HepG2 (cell line): Measurements from ENCODE around the gene LYZL1. TPM values are rescaled to one million over a fixed set of nuclear protein-coding genes. Genes with fewer than 3 reads are reported as not detected.

Source experiments
- ATF2 ChIP-seq: sonication (generic); formaldehyde crosslinking; IDR thresholded peaks from 2 replicates; pipeline ENCODE4 v1.4.0; 2020; ENCODE audit warnings: missing genetic modification reagents
- CEBPG ChIP-seq: IDR thresholded peaks from 2 replicates; pipeline ENCODE4 v1.6.1; 2016
- CREBL2 ChIP-seq: sonication (generic); formaldehyde crosslinking; IDR thresholded peaks from 2 replicates; pipeline ENCODE4 v1.8.1; 2023; ENCODE audit warnings: missing genetic modification reagents, mild to moderate bottlenecking, borderline replicate concordance
- HNF1A ChIP-seq, 2 experiments: sonication (generic) in 1 of 2; formaldehyde crosslinking in 1 of 2; IDR thresholded peaks; 2 replicates each; pipeline versions ENCODE4 v1.4.0 to v1.6.1; 2016 to 2020; ENCODE audit warnings: borderline replicate concordance in 1 of 2, low read depth in 1 of 2, mild to moderate bottlenecking in 1 of 2, missing genetic modification reagents in 1 of 2
- HOXA3 ChIP-seq: sonication (generic); formaldehyde crosslinking; IDR thresholded peaks from 2 replicates; pipeline ENCODE4 v1.5.0; 2020; ENCODE audit warnings: missing genetic modification reagents
- USF2 ChIP-seq, 2 experiments: sonication (generic) in 1 of 2; formaldehyde crosslinking in 1 of 2; IDR thresholded peaks; 2 replicates each; pipeline versions ENCODE4 v1.5.1 to v1.6.1; 2011 to 2020; ENCODE audit warnings: borderline replicate concordance in 1 of 2, low read depth in 1 of 2, low read length in 1 of 2, mild to moderate bottlenecking in 1 of 2, missing genetic modification reagents in 1 of 2, moderate library complexity in 1 of 2
- polyA plus RNA-seq, 8 experiments: library from polyadenylated mRNA; depleted of rRNA in 3 of 8; stranded (reverse) in 7 of 8; unstranded in 1 of 8; fragments of >200 nt; fragmentation: Illumina TruSeq in 4 of 8; extraction: Trizol in 4 of 8; gene quantifications; 2 replicates each; pipeline versions ENCODE4 v1.2.1 to v1.2.3, GENCODE V29; 2011 to 2016; ENCODE audit warnings: low read depth in 4 of 8, missing spikeins in 1 of 8, mixed read lengths in 1 of 8; ENCODE audit not compliant: insufficient read depth in 1 of 8
- total RNA-seq, 5 experiments: library from RNA; depleted of rRNA; stranded (reverse); fragments of >200 nt; fragmentation: Illumina TruSeq; extraction: Trizol; gene quantifications; 2 replicates each; pipeline ENCODE4 v1.2.3, GENCODE V29; 2016; ENCODE audit warnings: low read depth in 1 of 5

Gene LYZL1
- total and polyA plus RNA-seq, 2 of the 13 experiments (the other 11 are each of a cell fraction or from before 2014, with no cell fraction given) = not detected

GRCh38 chr10:29327746-29328102, 38.9 kb downstream of the LYZL1 start (continued):
- TF ChIP-seq USF2 (IDR thresholded peaks at IDR 0.05; ENCODE audit: low read depth, low read length) (no peak), USF2 (CRISPR knock-in tag; IDR thresholded peaks at IDR 0.05; ENCODE audit: borderline replicate concordance) (no peak), CEBPG (CRISPR knock-in tag) (0 out of 2 replicates have a peak, but pooled peaks have one; percentile 1), HNF1A (IDR thresholded peaks at IDR 0.05; ENCODE audit: low read depth) (0 out of 2 replicates have a peak, but pooled peaks have one; percentile 6), HNF1A (CRISPR knock-in tag; IDR thresholded peaks at IDR 0.05; ENCODE audit: borderline replicate concordance) (no peak), ATF2 (peak; percentile 6; the same call in 1 of the 2 replicates), CREBL2 (CRISPR knock-in tag) (no peak), HOXA3 (peak; percentile 9; the same call in 1 of the 2 replicates)
